ENCODE data around the gene TRA2B. TPM values are rescaled to one million over a fixed set of nuclear protein-coding genes. Genes with fewer than 3 reads are reported as not detected.

The TRA2B gene
- total RNA-seq, result 103 TPM
- long read RNA-seq, full-length matches to known transcripts, result 25 of 36 reads
- long read RNA-seq, partial matches to known transcripts, result 3 of 36 reads
- long read RNA-seq, other reads (novel, unspliced or antisense), result 8 of 36 reads

GRCh38 chr3:185937689-185938374, at the start of gene TRA2B:
TSS of gene TRA2B (minus strand) at chr3:185938014. CDS start at chr3:185937860, 154 bp downstream.
- no peaks in the 10 kb centered on the region for H3K36me3 ChIP-seq
- intact Hi-C loops (cut with DNase I), result no loop called here
- TF ChIP-seq, protein P1, sequence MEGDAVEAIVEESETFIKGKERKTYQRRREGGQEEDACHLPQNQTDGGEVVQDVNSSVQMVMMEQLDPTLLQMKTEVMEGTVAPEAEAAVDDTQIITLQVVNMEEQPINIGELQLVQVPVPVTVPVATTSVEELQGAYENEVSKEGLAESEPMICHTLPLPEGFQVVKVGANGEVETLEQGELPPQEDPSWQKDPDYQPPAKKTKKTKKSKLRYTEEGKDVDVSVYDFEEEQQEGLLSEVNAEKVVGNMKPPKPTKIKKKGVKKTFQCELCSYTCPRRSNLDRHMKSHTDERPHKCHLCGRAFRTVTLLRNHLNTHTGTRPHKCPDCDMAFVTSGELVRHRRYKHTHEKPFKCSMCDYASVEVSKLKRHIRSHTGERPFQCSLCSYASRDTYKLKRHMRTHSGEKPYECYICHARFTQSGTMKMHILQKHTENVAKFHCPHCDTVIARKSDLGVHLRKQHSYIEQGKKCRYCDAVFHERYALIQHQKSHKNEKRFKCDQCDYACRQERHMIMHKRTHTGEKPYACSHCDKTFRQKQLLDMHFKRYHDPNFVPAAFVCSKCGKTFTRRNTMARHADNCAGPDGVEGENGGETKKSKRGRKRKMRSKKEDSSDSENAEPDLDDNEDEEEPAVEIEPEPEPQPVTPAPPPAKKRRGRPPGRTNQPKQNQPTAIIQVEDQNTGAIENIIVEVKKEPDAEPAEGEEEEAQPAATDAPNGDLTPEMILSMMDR (IDR thresholded peaks at IDR 0.05), result peak; percentile 47
- peak within 1 kb of the TSS; percentile 100 for H3K27ac ChIP-seq
- peaks cover 28% of the 10 kb centered on the region for H3K4me1 ChIP-seq
- peak within 1 kb of the TSS; percentile 95 for H3K4me3 ChIP-seq
- DNase-seq (peak; percentile 99), ATAC-seq (peak; percentile 98 to 99)
- H3K9me3 ChIP-seq, result no peaks in the 10 kb centered on the region
- no peaks in the 10 kb centered on the region for H3K27me3 ChIP-seq (ENCODE audit: low read depth)

DNA sequence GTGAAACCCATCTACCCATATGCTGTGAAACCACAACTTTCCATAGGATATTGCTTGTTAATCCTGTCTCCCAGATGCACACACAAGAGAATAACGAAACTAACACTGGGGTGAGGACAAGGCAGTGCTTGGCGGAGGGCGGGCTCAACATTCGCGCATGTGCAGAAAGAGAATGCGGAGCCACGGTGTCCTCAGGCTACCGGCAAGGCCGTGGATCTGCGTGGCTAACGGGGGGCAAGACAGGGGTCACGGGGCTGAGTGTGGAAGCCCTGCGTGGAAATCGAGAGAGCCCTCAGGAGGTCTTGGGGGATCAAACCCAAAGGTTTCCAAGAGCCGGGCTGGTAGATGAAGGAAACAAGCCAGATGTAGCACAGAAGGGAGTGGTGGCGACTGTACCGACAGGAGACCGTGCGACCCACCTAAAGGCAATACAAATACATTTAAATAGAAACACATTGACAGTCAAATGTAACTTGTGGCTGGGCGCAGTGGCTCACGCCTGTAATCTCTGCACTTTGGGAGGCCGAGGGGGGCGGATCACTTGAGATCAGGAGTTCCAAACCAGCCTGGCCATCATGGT, 48.5 kb upstream of the TRA2B start:
- no peak for ATAC-seq

GRCh38 chr3:185984203-185984602, 46.4 kb upstream of the TRA2B start:
- ATAC-seq, result no peak
- Histone ChIP-seq H3K36me3 (no peaks in the 10 kb centered on the region), H3K4me3 (no peak overlapping the region), H3K9me3 (no peaks in the 10 kb centered on the region), H3K27ac (no peak overlapping the region), H3K4me1 (peaks cover 8% of the 10 kb centered on the region), H3K27me3 (ENCODE audit: low read depth) (no peaks in the 10 kb centered on the region)
- intact Hi-C loops (cut with DNase I), result loop anchor here (10.0 kb wide), 1 partner anchor 261 kb away; no protein-coding TSS in a partner anchor
- no peak for DNase-seq
- TF ChIP-seq, protein P1 (IDR thresholded peaks at IDR 0.05), result no peak

More for the DNA sequence above, 48.5 kb upstream of the TRA2B start:
- no peaks in the 10 kb centered on the region for H3K9me3 ChIP-seq
- no peaks in the 10 kb centered on the region for H3K27me3 ChIP-seq (ENCODE audit: low read depth)
- no peak overlapping the region for H3K4me3 ChIP-seq
- TF ChIP-seq, protein P1 (IDR thresholded peaks at IDR 0.05), result no peak
- no peak for DNase-seq
- H3K4me1 ChIP-seq, result peaks cover 8% of the 10 kb centered on the region
- no peaks in the 10 kb centered on the region for H3K36me3 ChIP-seq
- no peak overlapping the region for H3K27ac ChIP-seq
- intact Hi-C loops (cut with DNase I), result loop anchor here (10.0 kb wide), 1 partner anchor 259 kb away; no protein-coding TSS in a partner anchor

DNA sequence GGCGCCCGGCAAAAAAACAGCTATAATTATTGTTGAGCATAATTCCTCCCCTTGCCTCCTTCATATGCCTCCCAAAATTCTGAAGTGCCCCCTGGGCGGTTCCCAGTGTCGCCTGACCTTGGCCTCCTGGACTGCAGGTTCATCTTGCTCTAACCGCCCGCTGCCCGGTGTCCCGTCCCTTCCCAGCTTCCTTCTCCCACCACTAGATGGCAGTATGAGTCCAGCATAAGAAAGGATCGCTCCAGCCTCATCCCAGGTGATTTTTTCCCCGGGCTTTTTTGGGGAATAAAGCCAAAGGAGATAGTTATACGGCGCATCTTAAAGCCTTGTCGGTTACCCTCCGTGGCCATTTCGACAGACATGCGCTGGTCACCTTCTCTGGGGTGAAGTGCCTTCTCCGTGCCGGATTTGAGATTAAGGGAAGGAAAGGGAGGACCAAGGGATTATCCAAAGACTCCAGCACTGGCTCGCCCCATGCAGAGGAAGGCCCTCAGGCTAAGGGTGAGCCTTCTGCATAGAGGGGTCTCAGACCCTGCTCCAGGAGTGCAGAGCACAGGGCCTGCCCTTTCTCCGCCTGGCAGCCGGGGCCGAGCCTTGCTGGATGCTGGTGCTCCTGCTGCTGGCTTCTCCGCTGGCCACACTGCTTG, 45.8 kb upstream of the TRA2B start:
- ATAC-seq (peak; percentile 93 to 95), DNase-seq (peak; percentile 70)
- Histone ChIP-seq H3K9me3 (no peaks in the 10 kb centered on the region), H3K36me3 (no peaks in the 10 kb centered on the region), H3K4me3 (no peak overlapping the region), H3K27ac (no peak overlapping the region), H3K4me1 (peaks cover 8% of the 10 kb centered on the region), H3K27me3 (ENCODE audit: low read depth) (no peaks in the 10 kb centered on the region)
- intact Hi-C loops (cut with DNase I), result loop anchor here (10.0 kb wide), 1 partner anchor 261 kb away; no protein-coding TSS in a partner anchor
- TF ChIP-seq, protein P1 (IDR thresholded peaks at IDR 0.05), result peak; percentile 93

DNA sequence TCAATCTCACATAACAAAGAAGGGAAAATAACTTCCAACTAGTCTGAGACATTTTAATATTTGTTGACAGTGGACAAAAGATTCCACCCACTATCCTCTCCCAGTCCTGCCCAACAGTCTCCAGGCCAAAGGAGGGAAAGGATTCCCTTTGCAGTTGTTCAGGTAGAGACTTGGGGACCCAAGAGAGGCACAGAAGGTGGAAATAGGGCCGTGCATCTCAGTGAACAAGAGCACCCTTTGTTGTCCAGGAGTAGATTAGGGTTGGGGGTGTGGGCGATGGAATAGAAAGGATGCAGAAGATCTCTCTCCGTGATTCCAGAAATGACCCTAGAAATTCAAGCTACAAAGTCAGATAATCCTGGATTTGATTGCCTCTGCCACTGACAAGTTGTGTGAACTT, 44.8 kb upstream of the TRA2B start:
- no peaks in the 10 kb centered on the region for H3K27me3 ChIP-seq (ENCODE audit: low read depth)
- no peak overlapping the region for H3K27ac ChIP-seq
- TF ChIP-seq, protein P1 (IDR thresholded peaks at IDR 0.05), result no peak
- H3K4me1 ChIP-seq, result peaks cover 8% of the 10 kb centered on the region
- DNase-seq (no peak), ATAC-seq (no peak)
- no peak overlapping the region for H3K4me3 ChIP-seq
- intact Hi-C loops (cut with DNase I), result loop anchor here (10.0 kb wide), 1 partner anchor 262 kb away; no protein-coding TSS in a partner anchor
- no peaks in the 10 kb centered on the region for H3K9me3 ChIP-seq
- no peaks in the 10 kb centered on the region for H3K36me3 ChIP-seq
